Common myeloid progenitor, CD34-positive (primary cell): Measurements from ENCODE around the gene TTC4.
A peak's percentile ranks its signal among the peaks of the same experiment; 100 is the strongest.

Experiments used
- CTCF ChIA-PET: fragments of 350-600 bp; sonication (Branson Sonifier 250); formaldehyde crosslinking; loops from one replicate; lab custom pipeline; 2021; ENCODE audit warnings: antibody characterized with exemption; lab: Charles Lee
- POLR2A ChIA-PET: fragments of 350-600 bp; sonication (Branson Sonifier 250); formaldehyde crosslinking; loops from one replicate; lab custom pipeline; 2021; ENCODE audit warnings: antibody characterized with exemption; lab: Charles Lee
- DNase-seq, 3 donors: peaks; one replicate each; pipeline versions ENCODE4 v3.0.0 to v3.0.0-alpha.2; 2013
- H3K27ac ChIP-seq, 2 experiments: 1 replicate in 1 of 2; 2 replicates in 1 of 2; pipeline ENCODE4 v1.7.0; 2013; ENCODE audit warnings: inconsistent platforms in 2 of 2, low read length in 2 of 2, mild to moderate bottlenecking in 2 of 2, low read depth in 1 of 2, moderate library complexity in 1 of 2; ENCODE audit not compliant: severe bottlenecking in 2 of 2, insufficient read depth in 1 of 2, poor library complexity in 1 of 2
- H3K27me3 ChIP-seq, 5 experiments: replicated peaks in 2 of 5; 1 replicate in 3 of 5; 2 replicates in 2 of 5; pipeline versions ENCODE4 v1.6.1 to v1.7.0; 2013; ENCODE audit warnings: low read length in 4 of 5, mild to moderate bottlenecking in 2 of 5, moderate library complexity in 2 of 5, inconsistent platforms in 1 of 5; ENCODE audit not compliant: insufficient read depth in 5 of 5, control insufficient read depth in 4 of 5
- H3K36me3 ChIP-seq, 4 experiments: 1 replicate in 2 of 4; 2 replicates in 2 of 4; pipeline versions ENCODE4 v1.6.1 to v1.7.0; 2013; ENCODE audit warnings: low read length in 3 of 4, control low read depth in 1 of 4, mild to moderate bottlenecking in 1 of 4; ENCODE audit not compliant: control insufficient read depth in 4 of 4, insufficient read depth in 4 of 4
- H3K4me1 ChIP-seq, 4 experiments: 1 replicate in 3 of 4; 2 replicates in 1 of 4; pipeline versions ENCODE4 v1.6.1 to v1.7.1; 2013; ENCODE audit warnings: low read length in 3 of 4, mild to moderate bottlenecking in 3 of 4, control low read depth in 1 of 4, inconsistent platforms in 1 of 4, moderate library complexity in 1 of 4; ENCODE audit not compliant: control insufficient read depth in 4 of 4, insufficient read depth in 4 of 4; ENCODE audit errors: control extremely low read depth in 1 of 4
- H3K4me3 ChIP-seq, 7 experiments: 1 replicate in 4 of 7; 2 replicates in 3 of 7; pipeline versions ENCODE4 v1.5.1 to v1.7.0; 2013; ENCODE audit warnings: mild to moderate bottlenecking in 7 of 7, low read length in 6 of 7, moderate library complexity in 6 of 7, inconsistent platforms in 2 of 7, low read depth in 2 of 7, control low read depth in 1 of 7; ENCODE audit not compliant: insufficient read depth in 4 of 7, control insufficient read depth in 1 of 7; ENCODE audit errors: extremely low read depth in 1 of 7
- H3K9me3 ChIP-seq, 5 experiments: 1 replicate in 4 of 5; 2 replicates in 1 of 5; pipeline versions ENCODE4 v1.6.1 to v1.7.1; 2013; ENCODE audit warnings: low read length in 4 of 5, mild to moderate bottlenecking in 2 of 5, inconsistent platforms in 1 of 5, low read depth in 1 of 5, moderate library complexity in 1 of 5; ENCODE audit not compliant: control insufficient read depth in 4 of 5, insufficient read depth in 2 of 5; ENCODE audit errors: control extremely low read depth in 1 of 5
- WGBS: methylation state at CpG from one replicate; pipeline ENCODE4 v1.1.5; 2013; ENCODE audit not compliant: insufficient coverage; 5-methylcytosine and 5-hydroxymethylcytosine counted together

TTC4 gene

DNA sequence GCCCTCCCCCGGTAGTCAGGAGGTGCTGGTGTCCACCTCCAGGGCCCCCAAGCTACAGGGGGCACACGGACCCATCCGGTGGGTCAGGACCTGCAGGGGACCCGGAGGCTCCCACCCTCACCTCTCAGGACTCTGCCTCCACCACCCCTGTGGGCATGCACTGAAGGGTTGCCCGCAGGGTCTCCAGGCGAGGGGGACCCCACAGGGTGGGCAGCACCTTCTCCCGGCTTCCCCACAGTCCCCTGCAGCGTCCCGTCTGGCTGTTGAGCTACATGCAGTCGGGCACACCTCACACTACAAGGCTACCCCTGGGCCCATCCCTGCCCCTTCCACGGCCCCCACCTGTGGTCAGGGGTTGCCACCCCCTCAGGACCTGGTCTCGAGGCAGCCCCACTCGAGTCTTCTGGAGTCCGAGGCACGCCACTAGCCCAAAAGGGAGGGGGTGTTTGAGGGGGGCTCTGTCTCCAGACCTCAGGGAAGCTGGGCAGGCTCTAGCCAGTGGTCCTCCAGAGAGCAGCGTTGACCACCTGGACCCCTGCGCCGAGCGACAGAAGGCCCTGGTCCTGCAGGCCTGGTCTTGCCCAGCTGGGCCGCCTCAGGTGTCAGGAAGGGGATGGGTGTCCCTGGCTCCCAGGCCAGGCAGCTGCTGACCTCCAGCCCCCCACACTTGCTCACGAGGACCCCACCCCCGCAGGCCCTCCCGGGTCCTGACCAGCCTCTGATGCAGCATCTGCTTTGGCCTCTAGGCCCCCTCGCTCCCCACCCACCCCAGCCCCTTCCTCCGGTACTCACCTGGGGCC is 39.0 kb downstream of the TTC4 start:
- Histone ChIP-seq H3K27me3 (no peaks in the 10 kb centered on the region), H3K9me3 (no peaks in the 10 kb centered on the region), H3K36me3 (peaks cover 4 to 29% (median 19%) of the 10 kb centered on the region in 4 experiments), H3K4me3 (no peak overlapping the region), H3K4me1 (no peaks in the 10 kb centered on the region), H3K27ac (no peak overlapping the region)
- CTCF ChIA-PET, result no interaction called here
- WGBS, result 98% methylated on average over 17 of the region's 25 CpGs
- POLR2A ChIA-PET, result interaction anchor here (1.2 kb wide), 1 partner anchor 10 kb away, joined by 3 read pairs; the partner anchor contains the start of gene PARS2
- no peak for DNase-seq

DNA sequence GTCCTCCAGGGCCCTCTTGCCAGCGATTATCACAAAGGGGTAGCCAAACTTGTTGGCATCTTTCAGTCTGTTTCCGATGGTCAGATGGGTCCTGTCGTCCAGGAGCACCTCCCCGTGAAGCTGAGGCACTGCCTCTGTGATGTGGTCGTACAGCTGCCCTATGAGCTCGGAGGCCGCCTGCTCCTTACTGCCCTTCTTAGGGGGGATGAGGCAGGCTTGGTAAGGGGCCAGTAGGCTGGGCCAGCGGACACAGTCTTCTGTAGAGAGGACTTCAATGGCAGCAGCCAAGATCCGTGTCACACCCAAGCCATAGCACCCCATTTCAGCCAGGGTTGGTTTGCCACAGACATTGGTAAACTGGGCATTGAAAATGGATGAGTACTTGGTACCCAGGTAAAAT is 42.2 kb downstream of the TTC4 start:
- no peak for DNase-seq
- 97% methylated on average over 5 of the region's 9 CpGs for WGBS
- Histone ChIP-seq H3K27ac (no peak overlapping the region), H3K9me3 (no peaks in the 10 kb centered on the region), H3K27me3 (no peaks in the 10 kb centered on the region), H3K36me3 (peaks cover 4 to 29% (median 19%) of the 10 kb centered on the region in 4 experiments), H3K4me3 (no peak overlapping the region), H3K4me1 (no peaks in the 10 kb centered on the region)
- POLR2A ChIA-PET, result no interaction called here
- CTCF ChIA-PET, result no interaction called here

DNA sequence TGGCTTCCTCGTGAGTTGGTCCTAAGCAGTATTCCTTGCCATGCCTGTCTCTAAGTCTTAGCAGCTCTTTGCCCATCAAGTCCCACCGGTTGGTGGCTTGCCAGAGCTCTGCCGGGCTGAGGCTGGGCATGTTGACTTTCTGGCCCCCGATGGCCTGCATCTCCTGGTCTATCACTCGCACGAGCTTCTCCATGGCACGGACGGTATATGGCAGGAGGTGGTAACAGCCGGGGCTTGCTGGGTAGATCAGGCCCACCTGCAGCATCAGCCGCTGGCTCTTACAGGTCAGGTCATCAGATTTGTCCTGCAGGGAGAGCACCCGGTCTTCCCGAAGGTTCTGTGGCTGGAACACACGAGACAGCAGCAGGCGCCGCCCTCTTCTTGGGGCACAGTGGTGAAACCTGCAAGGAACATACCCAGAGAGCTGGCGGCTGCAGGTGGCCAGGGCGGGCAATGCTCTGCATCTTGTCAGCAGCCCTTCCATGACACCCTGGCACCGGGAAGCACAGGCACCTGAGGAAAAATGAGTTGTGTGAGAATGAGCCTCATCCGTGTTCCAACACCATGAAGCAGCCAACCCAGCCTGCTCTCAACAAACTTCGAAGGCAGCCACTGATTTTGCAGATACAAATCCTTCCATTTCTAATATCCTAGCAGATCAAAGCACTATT is 43.2 kb downstream of the TTC4 start:
- DNase-seq, result no peak
- no peak overlapping the region for H3K4me3 ChIP-seq
- ChIA-PET POLR2A (no interaction called here), CTCF (no interaction called here)
- 96% methylated on average over 14 of the region's 20 CpGs for WGBS
- peaks cover 4 to 29% (median 19%) of the 10 kb centered on the region in 4 experiments for H3K36me3 ChIP-seq
- H3K4me1 ChIP-seq, result peaks cover 5 to 9% (median 8%) of the 10 kb centered on the region in 4 experiments
- H3K27ac ChIP-seq, result no peak overlapping the region
- no peaks in the 10 kb centered on the region for H3K27me3 ChIP-seq
- no peaks in the 10 kb centered on the region for H3K9me3 ChIP-seq

DNA sequence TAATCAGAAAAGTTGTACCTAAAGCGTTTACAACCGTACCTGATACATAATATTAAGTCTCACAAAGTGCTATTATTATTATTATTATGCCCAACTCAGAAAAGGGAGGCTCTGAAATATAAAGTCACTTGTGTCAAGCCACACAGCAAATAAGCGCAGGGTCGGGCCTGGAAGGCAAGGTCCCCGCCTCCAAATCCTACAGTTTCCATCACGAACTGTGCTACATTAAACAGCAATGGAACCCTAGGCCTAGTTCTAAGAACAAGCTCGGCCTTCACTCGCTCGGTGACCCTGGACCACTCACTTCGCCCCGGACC is 48.1 kb downstream of the TTC4 start:
- Histone ChIP-seq H3K4me3 (peak overlapping the region; percentile 71 to 97 (median 92)), H3K9me3 (no peaks in the 10 kb centered on the region), H3K27me3 (no peaks in the 10 kb centered on the region), H3K27ac (peak overlapping the region; percentile 37 to 84), H3K36me3 (peaks cover 0 to 2% (median under 1%) of the 10 kb centered on the region in 4 experiments), H3K4me1 (peaks cover 8 to 17% (median 15%) of the 10 kb centered on the region in 4 experiments)
- POLR2A ChIA-PET, result interaction anchor here (1.3 kb wide), 1 partner anchor 8 kb away, joined by 3 read pairs; no protein-coding TSS in a partner anchor
- DNase-seq, result peak in 1 of 3 donors; percentile 56
- CTCF ChIA-PET, result interaction anchor here (0.8 kb wide), 1 partner anchor 216 kb away, joined by 3 read pairs; the partner anchor contains the start of gene ACOT11
- WGBS, result 6% methylated on average over 9 of the region's 11 CpGs

DNA sequence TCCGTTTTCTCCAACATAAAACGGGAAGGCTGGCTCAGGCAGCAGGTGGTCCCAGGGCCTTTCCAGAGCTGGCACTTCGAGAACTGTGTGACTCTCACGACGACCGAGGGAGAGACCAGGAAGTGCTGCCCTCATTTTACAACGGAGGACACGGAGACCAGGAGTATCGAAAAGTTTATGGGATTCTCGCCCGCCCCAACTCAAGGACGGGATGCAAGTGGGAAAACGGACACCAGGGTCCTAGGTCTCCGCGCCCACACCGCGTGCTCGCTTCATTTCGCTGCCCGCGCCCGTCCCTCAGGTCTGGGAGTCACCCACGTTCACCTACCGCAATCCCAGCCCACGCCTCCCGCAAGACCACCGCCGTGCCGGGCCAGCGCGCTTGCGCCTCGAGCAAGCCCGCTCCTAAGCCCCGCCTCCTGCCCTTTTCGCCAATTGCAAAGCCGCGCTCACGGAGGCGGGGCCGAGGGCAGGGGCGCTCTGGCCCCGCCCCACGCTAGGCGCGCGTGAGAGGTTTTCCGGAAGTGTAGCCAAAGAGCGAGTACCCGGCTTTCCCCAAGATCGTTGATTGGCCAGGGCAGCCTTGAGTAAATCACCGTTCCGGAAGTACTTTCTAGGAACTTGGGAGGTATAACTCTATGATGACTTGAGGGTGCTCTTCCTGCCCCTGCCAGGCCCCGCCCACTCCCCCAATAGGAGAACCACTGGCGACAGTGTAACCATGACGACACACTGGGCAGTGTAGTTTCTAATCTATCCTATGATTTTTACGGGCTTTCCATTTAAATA is 48.7 kb downstream of the TTC4 start, which contains the start of gene PARS2:
Gene PARS2 (minus strand): TSS at position 391 of the 789 bp plus-strand sequence. CDS start 5,362 bp downstream, outside the sequence.
- H3K4me1 ChIP-seq, result peaks cover 8 to 17% (median 15%) of the 10 kb centered on the region in 4 experiments
- no peaks in the 10 kb centered on the region for H3K27me3 ChIP-seq
- peak within 1 kb of the TSS; percentile 59 to 88 for H3K27ac ChIP-seq
- WGBS, result under 1% methylated on average over 53 of the region's 57 CpGs
- DNase-seq, result peak; percentile 99 to 100 (median 100)
- CTCF ChIA-PET, result no interaction called here
- POLR2A ChIA-PET, result interaction anchor here (1.3 kb wide), 1 partner anchor 9 kb away, joined by 3 read pairs; no protein-coding TSS in a partner anchor
- no peaks in the 10 kb centered on the region for H3K36me3 ChIP-seq
- H3K4me3 ChIP-seq, result peak within 1 kb of the TSS; percentile 71 to 97 (median 92)
- H3K9me3 ChIP-seq, result no peaks in the 10 kb centered on the region

DNA sequence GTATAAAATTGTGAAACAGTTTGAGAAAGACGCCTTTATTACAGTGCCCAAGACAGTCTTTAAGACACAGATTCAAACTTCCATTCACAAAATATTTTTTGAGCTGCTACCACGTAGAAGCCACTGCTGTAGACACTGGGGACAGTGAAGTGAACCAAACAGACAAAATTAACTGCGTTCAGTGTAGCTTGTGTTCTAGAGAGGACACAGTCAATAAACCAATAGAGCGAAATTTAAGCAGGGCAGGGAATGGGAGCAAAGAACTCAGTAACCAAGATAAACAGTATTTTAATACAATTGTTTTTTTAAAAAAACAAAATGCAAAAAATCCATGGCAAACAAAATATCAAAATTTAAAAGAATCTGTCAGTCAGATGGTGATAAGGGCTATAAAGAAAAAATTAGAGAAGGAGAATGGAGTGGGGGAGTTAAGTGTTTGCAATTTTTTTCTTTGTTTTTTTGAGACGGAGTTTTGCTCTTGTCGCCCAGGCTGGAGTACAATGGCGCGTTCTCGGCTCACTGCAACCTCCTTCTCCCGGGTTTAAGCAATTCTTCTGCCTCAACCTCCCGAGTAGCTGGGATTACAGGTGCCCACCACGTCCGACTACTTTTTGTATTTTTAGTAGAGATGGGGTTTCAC is 49.4 kb downstream of the TTC4 start:
- WGBS, result 87% methylated on average over 8 of the region's 13 CpGs
- H3K27me3 ChIP-seq, result no peaks in the 10 kb centered on the region
- H3K27ac ChIP-seq, result peak overlapping the region; percentile 59 to 88
- H3K4me1 ChIP-seq, result peaks cover 8 to 17% (median 15%) of the 10 kb centered on the region in 4 experiments
- H3K9me3 ChIP-seq, result no peaks in the 10 kb centered on the region
- CTCF ChIA-PET, result interaction anchor here (1.6 kb wide), 1 partner anchor 16 kb away, joined by 6 read pairs; no protein-coding TSS in a partner anchor
- no peak for DNase-seq
- POLR2A ChIA-PET, result interaction anchor here (1.3 kb wide), 1 partner anchor 10 kb away, joined by 3 read pairs; no protein-coding TSS in a partner anchor
- peak overlapping the region in 6 of 7 experiments; percentile 66 to 97 (median 85) for H3K4me3 ChIP-seq
- no peaks in the 10 kb centered on the region for H3K36me3 ChIP-seq
